Bronchial epithelial cell (primary cell): ENCODE results near the gene ZNF638. TPM values are rescaled to one million over a fixed set of nuclear protein-coding genes. Genes with fewer than 3 reads are reported as not detected.

Experiments used
- DNase-seq: peaks from one replicate; pipeline ENCODE4 v3.0.0-alpha.2; 2010; ENCODE audit warnings: low read depth
- FAIRE-seq: peaks from 2 replicates; lab custom pipeline; 2011; peaks lifted over from hg19 to GRCh38; lab: Jason Lieb, UNC
- H3K27me3 ChIP-seq: 2 replicates; pipeline ENCODE4 v1.5.1; 2011; ENCODE audit warnings: low read length; ENCODE audit not compliant: control insufficient read depth, insufficient read depth
- H3K36me3 ChIP-seq: 2 replicates; pipeline ENCODE4 v1.5.1; 2011; ENCODE audit warnings: low read length; ENCODE audit not compliant: control insufficient read depth, insufficient read depth
- H3K4me3 ChIP-seq: 2 replicates; pipeline ENCODE4 v1.5.1; 2011; ENCODE audit warnings: mild to moderate bottlenecking, low read depth, low read length, control low read depth
- CTCF ChIP-seq: IDR thresholded peaks from 2 replicates; pipeline ENCODE4 v1.5.1; 2011; ENCODE audit warnings: mild to moderate bottlenecking, moderate library complexity, low read length, control low read depth, inconsistent platforms; ENCODE audit not compliant: insufficient read depth, severe bottlenecking
- total RNA-seq: library from RNA; depleted of rRNA; stranded (reverse); fragments of >200 nt; gene quantifications from 2 replicates; pipeline ENCODE4 v1.2.1, GENCODE V29; 2014

Gene ZNF638
- total RNA-seq, 1 donor from 2014 or later, result 86.9 TPM

DNA sequence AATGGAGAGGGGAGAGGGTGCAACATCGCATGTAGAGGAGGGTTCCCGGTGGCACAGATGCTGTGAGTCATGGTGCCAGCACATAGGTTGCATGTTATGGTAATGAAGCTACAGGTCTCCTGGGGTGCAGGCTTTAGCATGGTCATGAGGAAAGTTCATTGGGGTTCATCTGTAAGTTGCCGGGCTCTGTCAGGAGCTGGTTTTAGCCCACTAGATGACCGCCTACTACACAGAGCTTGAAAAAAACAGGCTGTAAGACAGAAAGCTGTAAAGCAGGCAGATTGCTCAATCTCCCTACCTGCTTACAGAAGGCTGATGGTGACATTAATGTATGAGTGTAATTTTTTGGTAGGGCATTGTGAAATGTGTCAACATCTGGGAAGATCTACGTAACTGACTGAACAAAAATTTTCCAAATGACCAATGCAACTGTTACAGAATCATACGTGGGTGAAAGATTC is 145.7 kb downstream of the ZNF638 start:
- FAIRE-seq, result no peak
- Histone ChIP-seq H3K36me3 (no peaks in the 10 kb centered on the region), H3K4me3 (no peak overlapping the region), H3K27me3 (no peaks in the 10 kb centered on the region)
- peak; percentile 60 for DNase-seq
- TF ChIP-seq CTCF, result no peak

- DNase-seq, result no peak
- no peak for FAIRE-seq
- H3K36me3 ChIP-seq, result no peaks in the 10 kb centered on the region
- no peak overlapping the region for H3K4me3 ChIP-seq
- TF ChIP-seq CTCF, result no peak
- no peaks in the 10 kb centered on the region for H3K27me3 ChIP-seq
These were observed 147.2 kb downstream of the ZNF638 start for GRCh38 chr2:71478806-71479205.

DNA sequence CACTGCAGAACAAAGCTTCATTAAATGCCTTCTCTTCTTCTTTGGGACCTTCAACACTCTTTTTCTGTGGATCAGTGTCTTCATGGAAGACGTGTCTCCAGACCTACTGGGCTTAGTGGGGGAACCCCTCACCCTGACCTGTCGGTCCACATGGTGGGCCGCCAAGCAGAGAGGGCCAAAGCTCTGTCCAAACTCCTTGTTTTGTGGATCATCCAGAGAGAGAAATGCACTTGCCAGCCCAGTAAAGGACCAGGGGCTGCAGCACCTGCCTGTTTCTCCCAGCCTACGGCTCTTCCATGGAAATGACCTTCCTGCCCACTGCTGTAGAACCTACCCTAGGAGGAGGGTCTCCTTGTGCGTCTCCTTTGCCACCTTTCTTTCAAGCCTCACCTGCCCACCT is 147.7 kb downstream of the ZNF638 start:
- Histone ChIP-seq H3K4me3 (no peak overlapping the region), H3K36me3 (no peaks in the 10 kb centered on the region), H3K27me3 (no peaks in the 10 kb centered on the region)
- FAIRE-seq (no peak), DNase-seq (no peak)
- no peak for TF ChIP-seq CTCF

- no peak overlapping the region for H3K4me3 ChIP-seq
- no peaks in the 10 kb centered on the region for H3K27me3 ChIP-seq
- DNase-seq (no peak), FAIRE-seq (no peak)
- no peak for TF ChIP-seq CTCF
- no peaks in the 10 kb centered on the region for H3K36me3 ChIP-seq
These were observed 149.5 kb downstream of the ZNF638 start for GRCh38 chr2:71481111-71481510.

- H3K4me3 ChIP-seq, result no peak overlapping the region
- DNase-seq (no peak), FAIRE-seq (no peak)
- TF ChIP-seq CTCF, result no peak
- no peaks in the 10 kb centered on the region for H3K27me3 ChIP-seq
- no peaks in the 10 kb centered on the region for H3K36me3 ChIP-seq
These were observed 150.5 kb downstream of the ZNF638 start for GRCh38 chr2:71482055-71482454.

DNA sequence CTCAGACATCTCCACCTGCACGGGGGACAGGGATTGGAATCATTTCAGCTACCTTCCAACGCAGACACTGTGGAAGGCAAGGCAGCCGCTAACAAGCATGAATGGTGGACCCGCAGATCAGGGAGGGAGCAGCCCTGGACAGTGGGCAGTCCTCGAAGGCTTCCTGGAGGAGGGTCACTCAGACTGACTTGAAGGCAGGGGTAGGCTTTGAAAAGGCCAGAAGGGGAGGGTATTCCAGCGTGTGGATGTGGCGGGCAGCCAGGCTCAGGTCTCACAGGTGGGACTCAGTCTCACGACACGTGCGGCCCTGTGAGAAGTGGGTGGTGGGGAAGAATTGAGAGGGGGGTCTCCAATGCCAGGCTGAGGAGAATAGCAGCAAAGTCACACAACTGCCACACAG is 151.7 kb downstream of the ZNF638 start:
- Histone ChIP-seq H3K4me3 (no peak overlapping the region), H3K36me3 (no peaks in the 10 kb centered on the region), H3K27me3 (no peaks in the 10 kb centered on the region)
- FAIRE-seq, result no peak
- DNase-seq, result no peak
- TF ChIP-seq CTCF, result no peak
